HUES64 (cell line): ENCODE data around the gene CHIC2.

Experiments used
- H3K27ac ChIP-seq: 2 replicates; pipeline ENCODE4 v1.7.0; 2013; ENCODE audit warnings: low read depth, low read length, inconsistent platforms
- H3K27me3 ChIP-seq: 2 replicates; pipeline ENCODE4 v1.6.1; 2013; ENCODE audit warnings: mild to moderate bottlenecking, low read length; ENCODE audit not compliant: insufficient read depth
- H3K36me3 ChIP-seq: 2 replicates; pipeline ENCODE4 v1.6.1; 2013; ENCODE audit warnings: mild to moderate bottlenecking, low read length; ENCODE audit not compliant: insufficient read depth
- H3K4me1 ChIP-seq: 2 replicates; pipeline ENCODE4 v1.6.1; 2013; ENCODE audit warnings: mild to moderate bottlenecking, low read length, moderate library complexity; ENCODE audit not compliant: insufficient read depth
- H3K4me3 ChIP-seq: 2 replicates; pipeline ENCODE4 v1.5.1; 2013; ENCODE audit warnings: mild to moderate bottlenecking, low read length, moderate library complexity
- H3K9ac ChIP-seq: 2 replicates; pipeline ENCODE4 v1.6.1; 2013; ENCODE audit warnings: mild to moderate bottlenecking, low read depth, low read length
- H3K9me3 ChIP-seq: 2 replicates; pipeline ENCODE4 v1.6.1; 2013; ENCODE audit warnings: low read depth, low read length; ENCODE audit not compliant: insufficient read depth
- WGBS: fragments of 150-250, 120-280 bp; methylation state at CpG from one replicate; pipeline ENCODE4 v1.1.7; 2013; ENCODE audit warnings: missing lambda C conversion rate; 5-methylcytosine and 5-hydroxymethylcytosine counted together

Gene CHIC2

DNA sequence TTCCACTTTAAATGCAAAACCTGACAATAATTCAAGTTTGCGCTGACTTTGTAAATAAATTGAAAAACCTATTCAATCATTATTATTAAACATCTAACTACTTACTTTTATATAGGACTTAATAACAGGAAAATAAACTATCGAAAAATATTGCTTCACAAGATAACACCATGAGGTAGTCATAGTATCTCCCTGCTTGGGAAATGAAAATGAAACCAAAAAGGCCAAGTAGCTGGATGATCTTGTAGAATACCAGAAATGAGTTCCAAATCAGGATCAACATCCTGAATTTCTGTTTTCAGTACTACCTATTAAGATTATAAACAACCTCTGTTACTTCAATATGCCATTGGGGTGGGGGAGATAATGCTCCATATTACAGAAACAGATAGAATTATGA is 58.9 kb downstream of the CHIC2 start:
- Histone ChIP-seq H3K4me3 (no peak overlapping the region), H3K27ac (no peak overlapping the region), H3K4me1 (peaks cover 18% of the 10 kb centered on the region), H3K27me3 (no peaks in the 10 kb centered on the region), H3K9ac (no peak overlapping the region), H3K36me3 (no peaks in the 10 kb centered on the region), H3K9me3 (no peaks in the 10 kb centered on the region)
- WGBS, result 83% methylated on average over 1 of the region's 2 CpGs

- 87% methylated on average over 2 of the region's 2 CpGs for WGBS
- Histone ChIP-seq H3K36me3 (no peaks in the 10 kb centered on the region), H3K27ac (no peak overlapping the region)
These were observed 59.9 kb downstream of the CHIC2 start for GRCh38 chr4:54004463-54004862.

DNA sequence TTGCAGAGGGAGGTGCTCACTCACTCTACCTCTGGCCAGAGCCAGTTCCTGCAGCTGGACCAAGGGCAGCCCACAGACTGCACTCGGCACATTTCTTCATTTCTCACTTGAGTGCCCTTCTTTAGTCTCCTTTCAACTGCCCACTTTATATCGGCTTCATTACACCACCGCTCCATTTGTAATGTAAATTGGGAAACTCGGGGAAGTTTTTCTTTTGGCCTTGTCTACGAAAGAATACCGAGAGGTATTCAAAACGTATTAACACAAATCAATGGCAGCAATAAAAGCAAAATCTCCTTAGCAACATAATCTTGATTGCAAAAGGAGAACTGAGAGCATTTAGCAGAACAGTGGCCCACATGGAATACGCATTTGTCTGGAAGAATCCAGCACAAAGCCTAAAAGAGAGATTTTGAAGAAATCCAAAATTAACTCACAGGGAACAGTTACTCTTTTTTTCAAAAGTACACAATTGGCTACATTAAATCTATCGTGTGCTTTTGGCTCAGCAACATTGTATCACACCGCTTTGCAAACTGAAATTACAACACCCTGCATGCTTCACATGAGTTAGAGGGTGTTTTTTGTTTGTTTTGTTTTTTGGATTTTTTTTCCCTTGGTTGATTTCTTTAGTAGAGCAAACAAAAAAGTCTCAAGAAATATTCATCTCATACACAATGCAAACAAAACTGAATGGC is 62.6 kb downstream of the CHIC2 start:
- Histone ChIP-seq H3K9ac (no peak overlapping the region; the same call in 1 of the 2 replicates), H3K9me3 (no peaks in the 10 kb centered on the region), H3K4me3 (no peak overlapping the region), H3K27ac (no peak overlapping the region), H3K4me1 (peaks cover 19% of the 10 kb centered on the region), H3K27me3 (no peaks in the 10 kb centered on the region), H3K36me3 (no peaks in the 10 kb centered on the region)
- WGBS, result 52% methylated on average over 9 of the region's 10 CpGs

More at GRCh38 chr4:54004463-54004862, 59.9 kb downstream of the CHIC2 start:
- no peak overlapping the region for H3K4me3 ChIP-seq
- peaks cover 11% of the 10 kb centered on the region for H3K4me1 ChIP-seq
- H3K9ac ChIP-seq, result no peak overlapping the region
- H3K27me3 ChIP-seq, result no peaks in the 10 kb centered on the region
- no peaks in the 10 kb centered on the region for H3K9me3 ChIP-seq

DNA sequence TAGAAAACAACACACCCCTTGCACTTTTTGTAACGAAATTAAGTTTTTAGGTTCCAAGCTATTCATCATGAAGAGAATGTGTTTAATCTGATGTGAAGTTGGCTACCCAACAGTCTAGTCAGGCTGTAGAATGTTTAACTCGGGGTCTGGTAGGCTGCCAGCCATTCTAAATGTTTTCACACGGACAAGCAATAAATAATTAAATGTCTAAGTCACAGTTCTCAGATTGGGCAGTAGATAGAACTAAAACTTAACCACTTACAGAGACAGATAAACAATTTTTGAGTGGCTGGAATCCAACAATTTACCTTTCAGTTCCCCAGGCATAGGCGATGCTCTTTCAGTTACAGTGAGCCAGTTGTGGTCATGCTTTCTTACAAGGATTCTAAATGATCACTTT is 66.5 kb downstream of the CHIC2 start:
- peaks cover 19% of the 10 kb centered on the region for H3K4me1 ChIP-seq
- WGBS, result 76% methylated on average over 4 of the region's 4 CpGs

DNA sequence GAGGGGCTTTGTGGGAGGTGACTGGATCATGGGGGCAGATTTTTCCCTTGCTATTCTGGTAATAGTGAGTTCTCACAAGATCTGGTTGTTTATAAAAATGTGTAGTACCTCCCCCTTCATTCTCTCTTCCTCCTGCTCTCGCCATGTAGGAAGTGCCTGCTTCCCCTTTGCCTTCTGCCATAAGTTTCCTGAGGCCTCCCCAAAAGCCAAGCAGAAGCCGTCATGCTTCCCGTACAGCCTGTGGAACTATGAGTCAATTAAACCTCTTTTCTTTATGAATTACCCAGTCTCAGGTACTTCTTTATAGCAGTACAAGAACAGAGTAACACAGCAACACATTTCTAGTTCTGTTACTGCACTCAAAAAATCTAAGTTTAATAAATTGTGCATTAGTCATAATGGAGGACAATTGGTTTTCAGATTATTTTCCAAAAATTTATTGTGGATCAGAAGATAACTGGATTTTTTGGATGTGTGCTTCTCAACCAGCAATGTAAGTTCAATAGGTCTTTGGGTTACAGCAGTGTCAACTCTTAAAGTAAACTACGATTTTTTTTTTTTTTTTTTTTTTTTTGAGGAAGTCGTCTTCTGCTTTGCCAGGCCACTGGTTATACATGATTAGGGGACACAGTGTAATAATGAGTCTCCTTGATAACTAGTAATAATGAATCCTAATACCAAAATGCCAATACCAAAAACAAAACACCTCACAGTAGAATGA is 69.9 kb downstream of the CHIC2 start:
- Histone ChIP-seq H3K4me3 (no peak overlapping the region), H3K4me1 (peaks cover 11% of the 10 kb centered on the region; the same call in 1 of the 2 replicates), H3K9ac (no peak overlapping the region), H3K9me3 (no peaks in the 10 kb centered on the region), H3K27me3 (no peaks in the 10 kb centered on the region), H3K27ac (no peak overlapping the region), H3K36me3 (no peaks in the 10 kb centered on the region)
- 92% methylated on average over 4 of the region's 5 CpGs for whole genome bisulfite sequencing

More for the DNA sequence above, 66.5 kb downstream of the CHIC2 start:
- Histone ChIP-seq H3K27me3 (no peaks in the 10 kb centered on the region), H3K4me3 (no peak overlapping the region), H3K27ac (no peak overlapping the region; the same call in 1 of the 2 replicates), H3K36me3 (no peaks in the 10 kb centered on the region), H3K9me3 (no peaks in the 10 kb centered on the region), H3K9ac (no peak overlapping the region)

- 96% methylated on average over 3 of the region's 3 CpGs for WGBS
These were observed 71.6 kb downstream of the CHIC2 start for GRCh38 chr4:53992785-53993184.

GRCh38 chr4:53991821-53992220 is 72.6 kb downstream of the CHIC2 start:
- peaks cover 3% of the 10 kb centered on the region; the same call in 1 of the 2 replicates for H3K4me1 ChIP-seq
- no peaks in the 10 kb centered on the region for H3K27me3 ChIP-seq
- H3K27ac ChIP-seq, result no peak overlapping the region
- H3K36me3 ChIP-seq, result no peaks in the 10 kb centered on the region
- H3K9ac ChIP-seq, result no peak overlapping the region
- WGBS, result 97% methylated on average over 4 of the region's 5 CpGs
- H3K9me3 ChIP-seq, result no peaks in the 10 kb centered on the region
- H3K4me3 ChIP-seq, result no peak overlapping the region

More at GRCh38 chr4:53992785-53993184, 71.6 kb downstream of the CHIC2 start:
- Histone ChIP-seq H3K9me3 (no peaks in the 10 kb centered on the region), H3K9ac (no peak overlapping the region), H3K27me3 (no peaks in the 10 kb centered on the region), H3K4me1 (peaks cover 10% of the 10 kb centered on the region; the same call in 1 of the 2 replicates), H3K36me3 (no peaks in the 10 kb centered on the region), H3K4me3 (no peak overlapping the region), H3K27ac (no peak overlapping the region)

DNA sequence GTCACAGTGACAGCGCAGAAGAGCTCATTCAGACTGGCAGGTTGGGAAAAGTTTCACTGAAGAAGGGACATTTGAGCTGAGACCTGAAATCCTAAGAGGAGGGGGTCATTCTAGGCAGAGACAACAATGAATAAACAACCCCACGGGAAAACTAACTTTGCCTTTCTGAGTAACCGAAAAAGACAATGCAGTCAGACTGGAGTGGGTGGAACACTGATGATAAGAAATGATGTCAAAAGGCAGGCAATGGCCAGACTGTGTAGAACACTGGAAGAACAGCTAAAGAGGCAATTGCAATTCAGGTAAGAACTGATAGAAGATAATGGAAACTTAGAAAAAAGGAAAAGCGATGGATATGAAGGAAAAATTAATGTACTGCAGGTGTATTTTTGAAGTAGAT is 73.8 kb downstream of the CHIC2 start:
- no peaks in the 10 kb centered on the region for H3K36me3 ChIP-seq
- no peak overlapping the region for H3K4me3 ChIP-seq
- H3K4me1 ChIP-seq, result peaks cover 3% of the 10 kb centered on the region; the same call in 1 of the 2 replicates
- H3K9ac ChIP-seq, result no peak overlapping the region
- no peaks in the 10 kb centered on the region for H3K9me3 ChIP-seq
- WGBS, result 94% methylated on average over 4 of the region's 4 CpGs
- no peak overlapping the region for H3K27ac ChIP-seq
- no peaks in the 10 kb centered on the region for H3K27me3 ChIP-seq

- peaks cover 3% of the 10 kb centered on the region; the same call in 1 of the 2 replicates for H3K4me1 ChIP-seq
- no peak overlapping the region for H3K27ac ChIP-seq
- 94% methylated on average over 1 of the region's 1 CpG for WGBS
These were observed 76.6 kb downstream of the CHIC2 start for GRCh38 chr4:53987761-53988171.

GRCh38 chr4:53986062-53986461 is 78.3 kb downstream of the CHIC2 start:
- H3K9ac ChIP-seq, result no peak overlapping the region
- H3K4me3 ChIP-seq, result no peak overlapping the region
- no peaks in the 10 kb centered on the region for H3K27me3 ChIP-seq
- H3K4me1 ChIP-seq, result peaks cover 3% of the 10 kb centered on the region; the same call in 1 of the 2 replicates
- H3K36me3 ChIP-seq, result no peaks in the 10 kb centered on the region
- no peaks in the 10 kb centered on the region for H3K9me3 ChIP-seq
- H3K27ac ChIP-seq, result no peak overlapping the region

More at GRCh38 chr4:53987761-53988171, 76.6 kb downstream of the CHIC2 start:
- Histone ChIP-seq H3K36me3 (no peaks in the 10 kb centered on the region), H3K4me3 (no peak overlapping the region), H3K27me3 (no peaks in the 10 kb centered on the region), H3K9ac (no peak overlapping the region), H3K9me3 (no peaks in the 10 kb centered on the region)

DNA sequence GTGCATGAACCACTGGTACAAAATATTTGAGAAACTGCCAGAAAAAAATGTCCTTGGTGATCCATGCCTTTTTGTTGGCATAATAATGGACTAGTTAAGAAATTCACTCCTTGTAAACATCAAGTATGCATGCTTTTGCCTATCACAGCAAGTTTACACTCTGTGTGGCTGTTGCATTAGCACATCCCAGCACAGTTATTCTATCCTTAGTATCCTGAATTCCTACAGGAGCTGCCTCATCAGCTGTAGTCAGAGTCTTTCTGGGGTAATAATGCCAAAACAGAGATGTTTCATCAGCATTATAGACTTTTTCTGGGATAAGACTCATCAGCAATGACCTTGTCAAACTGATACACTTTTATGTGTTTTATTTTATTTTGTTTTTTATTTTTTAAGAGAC is 82.8 kb downstream of the CHIC2 start:
- H3K27ac ChIP-seq, result no peak overlapping the region
- no peaks in the 10 kb centered on the region; the same call in 1 of the 2 replicates for H3K4me1 ChIP-seq
- no peaks in the 10 kb centered on the region for H3K27me3 ChIP-seq
- no peak overlapping the region for H3K9ac ChIP-seq
- H3K36me3 ChIP-seq, result no peaks in the 10 kb centered on the region
- H3K4me3 ChIP-seq, result no peak overlapping the region
- H3K9me3 ChIP-seq, result no peaks in the 10 kb centered on the region
